GM18498 (cell line): ENCODE results near the gene CDCA3.
"Not testable (repeated sequence)": the region's sequence is repeated elsewhere in the genome, so short reads cannot be mapped to it uniquely, and the experiment has no call there.

Experiments used
- ATAC-seq: cut with Tn5 transposase; IDR thresholded peaks from one replicate; pipeline ENCODE4 v1.9.1; 2021; ENCODE audit warnings: mild to moderate bottlenecking, moderate library complexity; ENCODE audit not compliant: unreplicated experiment

CDCA3 gene

GRCh38 chr12:6851153-6851920 lies at the start of gene CDCA3:
Gene CDCA3 (minus strand): TSS chr12:6851286. CDS start chr12:6850952, 334 bp downstream.
- ATAC-seq: peak; percentile 57

GRCh38 chr12:6899837-6900519 lies 48.9 kb upstream of the CDCA3 start:
- ATAC-seq: no peak

DNA sequence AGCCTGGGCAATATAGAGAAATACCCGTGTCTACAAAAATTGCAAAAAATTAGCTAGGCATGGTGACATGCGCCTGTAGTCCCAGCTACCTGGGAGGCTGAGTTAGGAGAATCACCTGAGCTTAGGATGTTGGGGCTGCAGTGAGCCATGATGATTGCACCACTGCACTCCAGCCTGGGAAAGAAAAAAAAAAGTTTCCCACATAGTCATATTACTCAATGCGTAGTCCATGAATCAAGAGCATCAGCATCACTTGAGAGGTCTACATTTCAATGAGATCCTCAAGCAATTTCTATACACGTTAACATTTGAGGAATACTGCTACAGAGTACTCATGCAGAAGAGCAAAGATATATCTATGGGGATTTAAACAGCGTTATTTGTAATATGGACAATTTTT lies 48.3 kb upstream of the CDCA3 start:
- no peak for ATAC-seq

- ATAC-seq: no peak
Observed at GRCh38 chr12:6896846-6897435, 45.9 kb upstream of the CDCA3 start.

GRCh38 chr12:6894321-6894720 lies 43.2 kb upstream of the CDCA3 start:
- ATAC-seq: no peak

GRCh38 chr12:6892683-6893082 lies 41.6 kb upstream of the CDCA3 start:
- ATAC-seq: not testable (repeated sequence)

DNA sequence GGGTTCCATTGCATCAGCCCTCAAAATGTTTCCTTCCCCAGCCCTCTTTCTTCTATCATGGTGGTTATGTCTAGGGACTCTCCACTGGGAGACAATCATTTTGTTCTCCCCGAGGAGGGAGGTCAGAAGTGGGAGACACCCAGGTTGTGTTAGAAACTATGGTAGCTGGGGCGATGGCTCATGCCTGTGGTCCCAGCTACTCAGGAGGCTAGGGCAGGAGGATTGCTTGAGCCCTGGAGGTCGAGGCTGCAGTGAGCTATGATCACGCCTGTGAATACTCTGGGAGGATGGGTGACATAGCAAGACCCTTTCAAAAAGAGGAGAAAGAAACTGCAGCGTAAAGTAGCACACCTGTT lies 40.5 kb upstream of the CDCA3 start:
- ATAC-seq: peak; percentile 1

DNA sequence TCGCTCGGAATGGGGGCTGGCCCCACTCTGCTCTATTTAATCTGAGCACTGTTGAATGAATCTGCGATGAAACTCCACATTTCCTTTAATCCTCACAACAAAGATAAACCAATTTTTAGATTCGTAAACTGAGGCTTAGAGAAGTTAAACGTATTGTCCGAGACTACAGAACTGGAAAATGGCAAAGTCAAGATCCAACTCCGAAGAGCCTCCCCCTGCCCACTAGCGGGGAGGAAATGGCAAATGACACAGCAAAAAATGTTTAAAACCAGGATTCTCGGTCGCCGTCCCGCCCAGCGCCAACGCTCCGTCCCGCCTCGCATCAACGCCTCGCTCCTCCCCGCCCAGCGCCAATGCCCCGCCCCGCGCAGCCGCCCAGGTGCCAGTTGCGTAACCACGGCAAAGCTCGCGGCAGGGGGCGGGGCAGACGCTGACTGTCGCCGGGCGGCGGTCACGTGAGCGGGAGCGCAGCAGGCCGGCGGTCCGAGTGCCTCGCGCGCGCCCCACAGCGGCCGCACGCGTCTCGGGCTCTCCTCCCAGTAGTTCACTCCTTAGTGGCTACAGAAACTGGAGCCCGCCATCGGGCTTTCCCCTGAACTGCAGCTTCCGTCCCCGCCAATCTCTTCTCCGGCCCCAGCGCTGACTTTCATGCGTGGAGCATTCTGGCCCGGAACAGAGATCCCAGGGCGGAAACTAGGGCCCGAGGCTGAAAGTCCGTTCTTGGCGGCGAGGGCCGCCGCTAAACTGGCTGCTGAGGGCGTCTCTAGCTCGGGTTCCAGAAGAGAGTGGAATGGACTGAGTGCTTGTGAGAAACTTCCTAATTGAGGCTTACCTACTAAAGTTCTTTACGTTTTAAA lies 39.9 kb upstream of the CDCA3 start:
- peak; percentile 94 for ATAC-seq

- not testable (repeated sequence) for ATAC-seq
Observed at GRCh38 chr12:6889775-6890573, 38.9 kb upstream of the CDCA3 start.

- ATAC-seq: not testable (repeated sequence)
Observed at GRCh38 chr12:6888794-6889193, 37.7 kb upstream of the CDCA3 start.

DNA sequence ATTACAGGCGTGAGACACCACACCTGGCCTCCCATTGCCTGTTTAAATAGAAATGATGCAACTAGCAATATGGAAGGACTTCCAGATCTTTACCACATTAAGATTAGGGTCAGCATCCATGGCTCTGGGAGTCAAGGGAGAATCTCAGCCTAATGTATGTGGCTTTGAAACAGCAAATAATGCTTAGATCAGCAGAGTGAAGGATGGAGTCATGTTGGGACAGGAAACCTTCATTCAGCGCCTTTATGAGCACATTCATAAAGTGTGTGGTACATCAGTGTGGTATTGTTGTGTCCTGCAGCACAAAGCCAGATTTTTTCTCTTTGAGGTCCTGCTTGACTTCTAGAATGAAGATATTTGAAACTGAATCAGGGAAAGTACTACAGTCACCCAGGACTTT lies 37.3 kb upstream of the CDCA3 start:
- no peak for ATAC-seq

DNA sequence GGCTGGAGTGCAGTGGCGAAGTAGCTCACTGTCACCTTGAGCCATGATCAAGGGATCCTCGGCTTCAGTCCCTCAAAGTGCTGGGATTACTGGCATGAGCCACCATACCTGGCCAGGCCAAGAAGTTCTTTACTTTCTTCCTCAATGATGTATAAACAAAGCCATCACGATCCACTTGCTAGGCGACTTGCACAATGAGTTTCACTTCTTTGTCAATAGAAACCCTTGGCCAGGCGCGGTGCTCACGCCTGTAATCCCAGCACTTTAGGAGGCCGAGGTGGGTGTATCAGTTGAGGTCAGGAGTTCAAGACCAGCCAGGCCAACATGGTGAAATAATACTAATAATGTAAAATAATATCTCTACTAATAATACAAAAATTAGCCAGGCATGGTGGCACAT lies 36.4 kb upstream of the CDCA3 start:
- ATAC-seq: no peak

DNA sequence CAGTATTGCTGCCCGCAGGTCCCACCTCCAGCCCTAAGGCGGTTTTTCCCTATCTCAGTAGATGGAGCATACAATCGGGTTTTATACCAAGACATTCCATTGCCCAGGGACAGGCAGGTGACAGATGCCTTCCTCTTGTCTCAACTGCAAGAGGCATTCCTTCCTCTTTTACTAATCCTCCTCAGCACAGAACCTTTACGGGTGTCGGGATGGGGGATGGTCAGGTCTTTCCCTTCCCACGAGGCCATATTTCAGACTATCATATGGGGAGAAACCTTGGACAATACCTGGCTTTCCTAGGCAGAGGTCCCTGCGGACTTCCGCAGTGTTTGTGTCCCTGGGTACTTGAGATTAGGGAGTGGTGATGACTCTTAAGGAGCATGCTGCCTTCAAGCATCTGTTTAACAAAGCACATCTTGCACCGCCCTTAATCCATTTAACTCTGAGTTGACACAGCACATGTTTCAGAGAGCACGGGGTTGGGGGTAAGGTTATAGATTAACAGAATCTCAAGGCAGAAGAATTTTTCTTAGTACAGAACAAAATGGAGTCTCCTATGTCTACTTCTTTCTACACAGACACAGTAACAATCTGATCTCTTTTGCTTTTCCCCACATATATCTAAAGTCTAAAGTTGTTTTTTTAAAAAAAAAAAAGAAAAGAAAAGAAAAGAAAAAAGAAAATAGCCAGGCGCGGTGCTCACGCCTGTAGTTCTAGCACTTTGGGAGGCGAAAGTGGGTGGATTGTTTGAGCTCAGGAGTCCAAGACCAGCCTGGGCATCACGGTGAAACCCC lies 35.3 kb upstream of the CDCA3 start:
- ATAC-seq: not testable (repeated sequence)

GRCh38 chr12:6884539-6884938 lies 33.5 kb upstream of the CDCA3 start:
- no peak for ATAC-seq

- no peak for ATAC-seq
Observed at GRCh38 chr12:6883683-6884082, 32.6 kb upstream of the CDCA3 start.

DNA sequence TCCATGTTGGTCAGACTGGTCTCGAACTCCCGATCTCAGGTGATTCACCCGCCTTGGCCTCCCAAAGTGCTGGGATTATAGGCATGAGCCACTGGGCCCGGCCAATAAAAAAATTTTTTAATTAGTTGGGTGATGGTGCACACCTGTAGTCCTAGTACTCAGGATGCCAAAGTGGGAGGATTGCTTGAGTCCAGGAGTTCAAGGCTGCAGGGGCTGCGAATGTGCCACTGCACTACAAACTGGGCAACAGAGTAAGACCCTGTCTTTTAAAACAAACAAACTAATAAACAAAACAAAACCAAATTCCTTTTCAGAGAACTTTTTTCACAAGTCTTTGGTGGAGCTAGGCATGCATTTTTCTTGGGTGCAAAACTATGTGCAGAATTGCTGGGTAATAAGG lies 32.2 kb upstream of the CDCA3 start:
- no peak for ATAC-seq

- not testable (repeated sequence) for ATAC-seq
Observed at GRCh38 chr12:6879824-6880223, 28.7 kb upstream of the CDCA3 start.

- not testable (repeated sequence) for ATAC-seq
Observed at GRCh38 chr12:6874015-6874368, 22.9 kb upstream of the CDCA3 start.
